Astrocyte (in vitro differentiated cells and primary cell): ENCODE data around the gene SP6. TPM values are rescaled to one million over a fixed set of nuclear protein-coding genes. Genes with fewer than 3 reads are reported as not detected.

Source experiments
- DNase-seq: peaks from one replicate; pipeline ENCODE4 v3.0.0-alpha.2; 2010; ENCODE audit warnings: low read depth
- FAIRE-seq: peaks from 2 replicates; lab custom pipeline; 2011; peaks lifted over from hg19 to GRCh38; lab: Jason Lieb, UNC
- H2AFZ ChIP-seq: 2 replicates; pipeline ENCODE4 v1.6.0; 2012; ENCODE audit warnings: low read depth, low read length, inconsistent platforms
- H3K27ac ChIP-seq: 2 replicates; pipeline ENCODE4 v1.5.1; 2011; ENCODE audit warnings: low read depth, low read length, inconsistent platforms
- H3K27me3 ChIP-seq: 2 replicates; pipeline ENCODE4 v1.6.0; 2011; ENCODE audit warnings: low read length, inconsistent platforms; ENCODE audit not compliant: insufficient read depth
- H3K36me3 ChIP-seq: 2 replicates; pipeline ENCODE4 v1.5.1; 2011; ENCODE audit warnings: low read length, inconsistent platforms; ENCODE audit not compliant: insufficient read depth
- H3K4me1 ChIP-seq: 2 replicates; pipeline ENCODE4 v1.5.1; 2011; ENCODE audit warnings: low read length, inconsistent platforms; ENCODE audit not compliant: insufficient read depth
- H3K4me2 ChIP-seq: 2 replicates; pipeline ENCODE4 v1.6.0; 2012; ENCODE audit warnings: low read length, inconsistent platforms
- H3K4me3 ChIP-seq: 2 replicates; pipeline ENCODE4 v1.5.1; 2011; ENCODE audit warnings: low read depth, mild to moderate bottlenecking, low read length, inconsistent platforms; ENCODE audit not compliant: insufficient read depth
- H3K79me2 ChIP-seq: 2 replicates; pipeline ENCODE4 v1.6.0; 2012; ENCODE audit warnings: mild to moderate bottlenecking, low read length, inconsistent platforms; ENCODE audit not compliant: insufficient read depth
- H3K9ac ChIP-seq: 2 replicates; pipeline ENCODE4 v1.6.0; 2012; ENCODE audit warnings: mild to moderate bottlenecking, low read length, inconsistent platforms
- H3K9me3 ChIP-seq: 2 replicates; pipeline ENCODE4 v1.5.1; 2012; ENCODE audit warnings: low read depth, mild to moderate bottlenecking, low read length, inconsistent platforms; ENCODE audit not compliant: insufficient read depth
- H4K20me1 ChIP-seq: 2 replicates; pipeline ENCODE4 v1.6.0; 2012; ENCODE audit warnings: low read length, inconsistent platforms; ENCODE audit not compliant: insufficient read depth
- H3K27ac Mint-ChIP-seq: one replicate; pipeline ENCODE4 v1.8.0; 2021; ENCODE audit warnings: mild to moderate bottlenecking, mixed read lengths; ENCODE audit not compliant: unreplicated experiment
- H3K27me3 Mint-ChIP-seq: one replicate; pipeline ENCODE4 v1.8.0; 2021; ENCODE audit warnings: low read depth, mixed read lengths; ENCODE audit not compliant: unreplicated experiment
- H3K36me3 Mint-ChIP-seq: one replicate; pipeline ENCODE4 v1.8.0; 2021; ENCODE audit warnings: low read depth, mixed read lengths; ENCODE audit not compliant: unreplicated experiment
- H3K4me1 Mint-ChIP-seq: one replicate; pipeline ENCODE4 v1.8.0; 2021; ENCODE audit warnings: low read depth, mixed read lengths; ENCODE audit not compliant: unreplicated experiment
- H3K4me3 Mint-ChIP-seq: one replicate; pipeline ENCODE4 v1.8.0; 2021; ENCODE audit warnings: mild to moderate bottlenecking, moderate library complexity, mixed read lengths; ENCODE audit not compliant: unreplicated experiment
- H3K9me3 Mint-ChIP-seq: one replicate; pipeline ENCODE4 v1.8.0; 2021; ENCODE audit warnings: mild to moderate bottlenecking, mixed read lengths; ENCODE audit not compliant: unreplicated experiment
- CTCF ChIP-seq: IDR thresholded peaks from 2 replicates; pipeline ENCODE4 v1.5.1; 2011; ENCODE audit warnings: low read depth, mild to moderate bottlenecking, inconsistent platforms, low read length, moderate library complexity; ENCODE audit not compliant: insufficient read depth
- EZH2 ChIP-seq: IDR thresholded peaks from 2 replicates; pipeline ENCODE4 v1.6.1; 2012; ENCODE audit warnings: mild to moderate bottlenecking, low read length, inconsistent platforms; ENCODE audit not compliant: insufficient read depth
- total RNA-seq: library from RNA; stranded (reverse); gene quantifications from 2 replicates; pipeline ENCODE4 v1.2.1, GENCODE V29; 2021

SP6 gene
- total RNA-seq, 1 donor from 2014 or later = 1.6 TPM

- Histone ChIP-seq H2AFZ (no peak overlapping the region), H3K4me1 (no peaks in the 10 kb centered on the region), H3K27me3 (peaks cover 30% of the 10 kb centered on the region), H3K9ac (no peak overlapping the region), H4K20me1 (peaks cover 5% of the 10 kb centered on the region), H3K27ac (no peak overlapping the region), H3K4me3 (no peak overlapping the region), H3K4me2 (no peak overlapping the region), H3K79me2 (no peaks in the 10 kb centered on the region), H3K9me3 (no peaks in the 10 kb centered on the region), H3K36me3 (no peaks in the 10 kb centered on the region)
- TF ChIP-seq EZH2 (no peak), CTCF (no peak)
- FAIRE-seq (no peak), DNase-seq (no peak)
- Mint-ChIP-seq H3K4me1 (no peaks in the 10 kb centered on the region), H3K27ac (no peak overlapping the region), H3K4me3 (peak overlapping the region; percentile 40), H3K9me3 (peaks cover 3% of the 10 kb centered on the region), H3K36me3 (peaks cover 6% of the 10 kb centered on the region), H3K27me3 (peaks cover 52% of the 10 kb centered on the region)
Measured at GRCh38 chr17:47801906-47802305, 49.1 kb downstream of the SP6 start.

- no peak for TF ChIP-seq CTCF
- no peak for TF ChIP-seq EZH2
- Mint-ChIP-seq H3K4me1 (no peaks in the 10 kb centered on the region), H3K27ac (no peak overlapping the region), H3K9me3 (peaks cover 3% of the 10 kb centered on the region), H3K36me3 (peaks cover 1% of the 10 kb centered on the region), H3K4me3 (no peak overlapping the region), H3K27me3 (peaks cover 52% of the 10 kb centered on the region)
- Histone ChIP-seq H3K4me3 (no peak overlapping the region), H3K36me3 (no peaks in the 10 kb centered on the region), H3K9ac (no peak overlapping the region), H3K27me3 (peaks cover 30% of the 10 kb centered on the region), H3K4me2 (no peak overlapping the region), H3K9me3 (no peaks in the 10 kb centered on the region), H2AFZ (no peak overlapping the region), H3K4me1 (no peaks in the 10 kb centered on the region), H3K79me2 (no peaks in the 10 kb centered on the region), H3K27ac (no peak overlapping the region), H4K20me1 (peaks cover 2% of the 10 kb centered on the region)
- DNase-seq (no peak), FAIRE-seq (no peak)
Measured at GRCh38 chr17:47801176-47801765, 49.7 kb downstream of the SP6 start.

- no peak for DNase-seq
- no peak overlapping the region for H3K4me2 ChIP-seq
- peaks cover 30% of the 10 kb centered on the region for H3K27me3 ChIP-seq
Measured at GRCh38 chr17:47800686-47801085, 50.3 kb downstream of the SP6 start.

More at GRCh38 chr17:47800686-47801085, 50.3 kb downstream of the SP6 start:
- Histone ChIP-seq H3K9me3 (no peaks in the 10 kb centered on the region), H3K9ac (no peak overlapping the region), H3K79me2 (no peaks in the 10 kb centered on the region), H3K36me3 (no peaks in the 10 kb centered on the region), H2AFZ (no peak overlapping the region), H3K27ac (no peak overlapping the region), H3K4me3 (no peak overlapping the region), H4K20me1 (peaks cover 2% of the 10 kb centered on the region), H3K4me1 (no peaks in the 10 kb centered on the region)
- no peak for FAIRE-seq
- H3K9me3 Mint-ChIP-seq = peaks cover 3% of the 10 kb centered on the region
- peaks cover 1% of the 10 kb centered on the region for H3K36me3 Mint-ChIP-seq
- H3K27ac Mint-ChIP-seq = no peak overlapping the region
- peaks cover 52% of the 10 kb centered on the region for H3K27me3 Mint-ChIP-seq
- no peak overlapping the region for H3K4me3 Mint-ChIP-seq
- no peak for TF ChIP-seq CTCF
- TF ChIP-seq EZH2 = no peak
- no peaks in the 10 kb centered on the region for H3K4me1 Mint-ChIP-seq
